Measurements from ENCODE around the gene ZC3H10. TPM values are rescaled to one million over a fixed set of nuclear protein-coding genes. Genes with fewer than 3 reads are reported as not detected.
A peak's percentile ranks its signal among the peaks of the same experiment; 100 is the strongest.

The ZC3H10 gene
- total and polyA plus RNA-seq, 2 of the 4 experiments (the other 2 are of a cell fraction), result 1.5 to 3.6 TPM

DNA sequence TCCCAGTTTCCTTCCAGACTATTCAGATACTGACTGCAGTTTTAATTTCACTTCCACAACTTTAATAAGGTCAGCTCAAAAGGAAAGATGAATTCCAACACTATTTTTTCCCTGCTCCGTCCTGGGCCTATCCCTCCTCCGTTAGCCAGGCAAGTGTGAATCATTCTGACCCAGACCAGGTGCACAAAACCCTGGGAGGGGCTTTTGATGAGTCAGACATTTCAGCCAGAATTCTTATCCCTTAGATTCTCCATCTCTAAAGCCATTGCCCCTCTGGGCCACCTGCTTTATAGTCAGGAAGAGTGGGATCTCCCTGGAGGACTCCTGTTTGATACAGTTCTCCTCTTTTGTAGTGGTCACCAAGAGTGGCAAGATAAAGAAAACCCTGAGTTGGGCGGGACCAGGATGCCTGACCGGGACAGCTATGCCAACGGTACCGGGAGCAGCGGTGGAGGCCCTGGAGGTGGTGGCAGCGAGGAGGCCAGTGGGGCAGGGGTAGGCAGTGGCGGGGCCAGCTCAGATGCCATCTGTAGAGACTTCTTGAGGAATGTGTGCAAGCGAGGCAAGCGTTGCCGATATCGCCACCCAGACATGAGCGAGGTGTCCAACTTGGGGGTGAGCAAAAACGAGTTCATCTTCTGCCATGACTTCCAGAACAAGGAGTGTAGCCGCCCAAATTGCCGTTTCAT is 2.2 kb downstream of the ZC3H10 start:
- ATAC-seq (ENCODE audit: low read depth) (no peak), DNase-seq (peak; percentile 24)
- Histone ChIP-seq H3K9ac (ENCODE audit: low read depth, low read length) (no peak overlapping the region; the same call in 1 of the 2 replicates), H3K4me3 (ENCODE audit: insufficient read depth, low read depth, low read length) (no peak overlapping the region), H3K9me1 (ENCODE audit: insufficient read depth, low read length) (no peaks in the 10 kb centered on the region), H3K79me1 (ENCODE audit: low read depth in 1 of 2, low read length in 2 of 2) (peaks cover 13 to 63% of the 10 kb centered on the region in 2 experiments), H2BK120ac (ENCODE audit: low read depth, low read length) (no peak overlapping the region), H2AK5ac (ENCODE audit: low read depth, low read length) (0 out of 2 replicates have a peak overlapping the region, but pooled peaks have one; percentile 56), H4K5ac (ENCODE audit: low read depth, low read length) (no peak overlapping the region), H3K14ac (replicated peaks; ENCODE audit: low read depth, low read length) (no peak overlapping the region), H2AFZ (replicated peaks; ENCODE audit: low read length, poor library complexity) (no peak overlapping the region), H4K20me1 (ENCODE audit: insufficient read depth, low read length) (peaks cover 7% of the 10 kb centered on the region), H3K27ac (ENCODE audit: insufficient read depth, low read length) (no peak overlapping the region), H3K27me3 (ENCODE audit: control insufficient read depth, insufficient read depth, low read length) (no peaks in the 10 kb centered on the region), H4K91ac (ENCODE audit: insufficient read depth, low read depth, low read length) (no peak overlapping the region), H3K9me3 (ENCODE audit: control insufficient read depth, insufficient read depth, low read length) (no peaks in the 10 kb centered on the region), H3K4me1 (ENCODE audit: control insufficient read depth, insufficient read depth, low read length) (peaks cover 7% of the 10 kb centered on the region), H2BK20ac (ENCODE audit: low read depth, low read length) (no peak overlapping the region), H3K18ac (ENCODE audit: low read depth, low read length) (no peak overlapping the region), H2BK15ac (ENCODE audit: low read depth, low read length) (no peak overlapping the region), H3K36me3 (ENCODE audit: control insufficient read depth, insufficient read depth, low read length) (peaks cover 16% of the 10 kb centered on the region), H3K23ac (ENCODE audit: low read depth, low read length) (no peak overlapping the region), H3K56ac (ENCODE audit: extremely low read depth, insufficient read depth, low read length) (no peak overlapping the region), H4K8ac (ENCODE audit: low read depth in 2 of 2, low read length in 2 of 2) (peak overlapping the region in 1 of 2 experiments; percentile 36; a peak in 1 of 4 replicates), H3K4me2 (ENCODE audit: low read depth, low read length) (no peak overlapping the region), H2AK9ac (replicated peaks; ENCODE audit: low read depth, low read length, poor library complexity) (peak overlapping the region; percentile 77), H3K4ac (ENCODE audit: low read depth, low read length) (no peak overlapping the region), H2BK5ac (ENCODE audit: low read depth, low read length, poor library complexity, severe bottlenecking) (no peak overlapping the region)
- in situ Hi-C loops (cut with MboI; ENCODE audit: low sequenced_read_pairs), result no loop called here
- WGBS, 2 experiments (ENCODE audit: extremely low coverage in 2 of 2, insufficient read length in 1 of 2), result 97% methylated on average over 6 of the region's 17 CpGs; no CpG with 5 or more reads in 1 of the 2 experiments
- ChIA-PET CTCF (interaction anchor here (0.7 to 3.9 kb wide), 4 partner anchors 64 to 167 kb away, joined by 3 to 27 read pairs (median 3); partner anchors contain the start of genes RNF41 and SMARCC2), POLR2A (ENCODE audit: unreplicated experiment) (interaction anchor here (0.6 to 1.1 kb wide), 3 partner anchors 8 to 69 kb away, joined by 3 to 6 read pairs (median 3); partner anchors contain the start of genes ESYT1 and SMARCC2)
- dilution Hi-C loops (cut with HindIII; ENCODE audit: low sequenced_read_pairs, unreplicated experiment), result no loop called here
- TF ChIP-seq, protein P1, sequence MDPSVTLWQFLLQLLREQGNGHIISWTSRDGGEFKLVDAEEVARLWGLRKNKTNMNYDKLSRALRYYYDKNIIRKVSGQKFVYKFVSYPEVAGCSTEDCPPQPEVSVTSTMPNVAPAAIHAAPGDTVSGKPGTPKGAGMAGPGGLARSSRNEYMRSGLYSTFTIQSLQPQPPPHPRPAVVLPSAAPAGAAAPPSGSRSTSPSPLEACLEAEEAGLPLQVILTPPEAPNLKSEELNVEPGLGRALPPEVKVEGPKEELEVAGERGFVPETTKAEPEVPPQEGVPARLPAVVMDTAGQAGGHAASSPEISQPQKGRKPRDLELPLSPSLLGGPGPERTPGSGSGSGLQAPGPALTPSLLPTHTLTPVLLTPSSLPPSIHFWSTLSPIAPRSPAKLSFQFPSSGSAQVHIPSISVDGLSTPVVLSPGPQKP (IDR thresholded peaks at IDR 0.05; ENCODE audit: borderline replicate concordance, low read depth, low read length), result no peak
- no peak for TF ChIP-seq CHD1 (IDR thresholded peaks at IDR 0.05; ENCODE audit: low read depth, low read length)
- TF ChIP-seq RCOR1 (IDR thresholded peaks at IDR 0.05; ENCODE audit: insufficient replicate concordance, low read length), result no peak
- TF ChIP-seq POLR2A (IDR thresholded peaks at IDR 0.05; ENCODE audit: low read depth, low read length), result no peak
- TF ChIP-seq RFX5 (IDR thresholded peaks at IDR 0.05; ENCODE audit: low read depth, low read length), result no peak
- TF ChIP-seq MAZ (IDR thresholded peaks at IDR 0.05; ENCODE audit: borderline replicate concordance, low read depth, low read length), result no peak
- TF ChIP-seq MAFK (IDR thresholded peaks at IDR 0.05; ENCODE audit: low read depth, low read length), result peak; percentile 22; the same call in 1 of the 2 replicates
- no peak for TF ChIP-seq NFE2L2 (IDR thresholded peaks at IDR 0.05; ENCODE audit: low read depth, low read length)
- BruUV-seq (replicated peaks), result no TSS peak
- intact Hi-C loops (cut with micrococcal nuclease), result no loop called here

Data from IMR-90 (cell line).